GM12891 (cell line): Measurements from ENCODE around the gene MRS2.
"Not testable (repeated sequence)": the region's sequence is repeated elsewhere in the genome, so short reads cannot be mapped to it uniquely, and the experiment has no call there.

ENCODE experiments used
- POLR2A ChIP-seq: IDR thresholded peaks from 2 replicates; pipeline ENCODE4 v1.6.1; 2011; ENCODE audit warnings: low read depth, low read length, control low read depth
- POLR2AphosphoS5 ChIP-seq: IDR thresholded peaks from 2 replicates; pipeline ENCODE4 v1.6.1; 2011; ENCODE audit warnings: low read depth, low read length, control low read depth
- TAF1 ChIP-seq: IDR thresholded peaks from 2 replicates; pipeline ENCODE4 v1.6.1; 2011; ENCODE audit warnings: low read depth, low read length, control low read depth

GRCh38 chr6:24414531-24414930, 11.8 kb downstream of the MRS2 start:
- TF ChIP-seq POLR2A, POLR2AphosphoS5, TAF1: not testable (repeated sequence)
